ENCODE data around the gene STX4.

STX4 gene

GRCh38 chr16:31064882-31065461 lies 31.6 kb downstream of the STX4 start:
- no peak for DNase-seq (ENCODE audit: low read depth, low spot score)

- DNase-seq (ENCODE audit: low read depth, low spot score), result no peak
Measured at GRCh38 chr16:31067342-31067741, 34.0 kb downstream of the STX4 start.

GRCh38 chr16:31071861-31072260 lies 38.5 kb downstream of the STX4 start:
- no peak for DNase-seq (ENCODE audit: low read depth, low spot score)

GRCh38 chr16:31072540-31073141 lies 39.3 kb downstream of the STX4 start:
- no peak for DNase-seq (ENCODE audit: low read depth, low spot score)

- peak; percentile 79 for DNase-seq (ENCODE audit: low read depth, low spot score)
Measured at GRCh38 chr16:31073142-31073969, 40.0 kb downstream of the STX4 start.

- peak; percentile 96 for DNase-seq (ENCODE audit: low read depth, low spot score)
Measured at GRCh38 chr16:31073970-31074813, 40.8 kb downstream of the STX4 start, which contains the start of the genes ZNF646 and ZNF668. TSS of gene ZNF646 (plus strand) at chr16:31074422. CDS start at chr16:31076325, 1,903 bp downstream. TSS of gene ZNF668 (minus strand) at chr16:31074240. CDS start at chr16:31064459, 9,781 bp downstream.

GRCh38 chr16:31074814-31075183 lies 41.4 kb downstream of the STX4 start:
- no peak for DNase-seq (ENCODE audit: low read depth, low spot score)

- no peak for DNase-seq (ENCODE audit: low read depth, low spot score)
Measured at GRCh38 chr16:31076319-31076718, 43.0 kb downstream of the STX4 start.

- DNase-seq (ENCODE audit: low read depth, low spot score), result no peak
Measured at GRCh38 chr16:31077024-31077423, 43.7 kb downstream of the STX4 start.

- DNase-seq (ENCODE audit: low read depth, low spot score), result no peak
Measured at GRCh38 chr16:31077592-31078396, 44.4 kb downstream of the STX4 start.

GRCh38 chr16:31078597-31079341 lies 45.4 kb downstream of the STX4 start:
- no peak for DNase-seq (ENCODE audit: low read depth, low spot score)

GRCh38 chr16:31079342-31079944 lies 46.1 kb downstream of the STX4 start:
- DNase-seq (ENCODE audit: low read depth, low spot score), result no peak

GRCh38 chr16:31080035-31080629 lies 46.8 kb downstream of the STX4 start:
- DNase-seq (ENCODE audit: low read depth, low spot score), result no peak

GRCh38 chr16:31080756-31081419 lies 47.5 kb downstream of the STX4 start:
- no peak for DNase-seq (ENCODE audit: low read depth, low spot score)

- no peak for DNase-seq (ENCODE audit: low read depth, low spot score)
Measured at GRCh38 chr16:31081428-31082351, 48.3 kb downstream of the STX4 start.

- DNase-seq (ENCODE audit: low read depth, low spot score), result no peak
Measured at GRCh38 chr16:31082368-31083045, 49.1 kb downstream of the STX4 start.

GRCh38 chr16:31083081-31083480 lies 49.7 kb downstream of the STX4 start:
- DNase-seq (ENCODE audit: low read depth, low spot score), result no peak
